ENCODE results near the gene GON4L. TPM values are rescaled to one million over a fixed set of nuclear protein-coding genes. Genes with fewer than 3 reads are reported as not detected.

GON4L gene
- total RNA-seq, 1 experiment from 2014 or later, result 53.4 TPM

- H3K27ac Mint-ChIP-seq, result no peak overlapping the region
- no peak overlapping the region for H2AK5ac ChIP-seq (ENCODE audit: insufficient read length, low read length)
- no peak for DNase-seq
- no peak overlapping the region for H2BK15ac ChIP-seq (ENCODE audit: low read depth, low read length)
- H4K8ac ChIP-seq (replicated peaks; ENCODE audit: insufficient read length, low read depth, low read length), result no peak overlapping the region
- no peaks in the 10 kb centered on the region for H3K4me1 ChIP-seq (ENCODE audit: insufficient read depth, low read length)
- H3K79me2 ChIP-seq (ENCODE audit: insufficient read depth, low read length), result no peaks in the 10 kb centered on the region
- H2BK20ac ChIP-seq (ENCODE audit: low read depth, low read length, poor library complexity, severe bottlenecking), result no peak overlapping the region
- H3K27ac ChIP-seq (ENCODE audit: insufficient read length, low read depth, low read length), result no peak overlapping the region
- H3K36me3 Mint-ChIP-seq (ENCODE audit: insufficient read depth in 1 of 3, low read depth in 3 of 3), result peaks cover 19 to 52% (median 51%) of the 10 kb centered on the region in 3 experiments; a peak in 6 of 7 replicates
- no peak overlapping the region for H3K56ac ChIP-seq (ENCODE audit: insufficient read length, low read depth, low read length)
- no peak for TF ChIP-seq CTCF (conservative IDR thresholded peaks at IDR 0.05)
- H3K27me3 Mint-ChIP-seq (ENCODE audit: low read depth), result no peaks in the 10 kb centered on the region
- no peak overlapping the region for H2BK120ac ChIP-seq (ENCODE audit: low read depth, low read length, poor library complexity, severe bottlenecking)
- no peaks in the 10 kb centered on the region for H3K27me3 ChIP-seq (ENCODE audit: insufficient read depth, low read length)
- H3T11ph ChIP-seq (ENCODE audit: low read length), result no peak overlapping the region
- no peak overlapping the region for H3K4me3 Mint-ChIP-seq
- H2AFZ ChIP-seq (ENCODE audit: low read length), result no peak overlapping the region
- no peak overlapping the region for H4K91ac ChIP-seq (ENCODE audit: insufficient read length, low read depth, low read length)
- H3K4me2 ChIP-seq (ENCODE audit: insufficient read depth, insufficient read length, low read length), result no peak overlapping the region
- no peaks in the 10 kb centered on the region for H3K9me3 ChIP-seq (ENCODE audit: control insufficient read depth, low read depth, low read length)
- no peak overlapping the region for H4K5ac ChIP-seq (ENCODE audit: insufficient read length, low read depth, low read length)
- no peaks in the 10 kb centered on the region for H3K9me3 Mint-ChIP-seq
- H4K20me1 ChIP-seq (ENCODE audit: control insufficient read depth, insufficient read depth, insufficient read length), result no peaks in the 10 kb centered on the region
- H3K4ac ChIP-seq (ENCODE audit: low read depth, low read length), result no peak overlapping the region
- H3K79me1 ChIP-seq (ENCODE audit: insufficient read depth, low read depth, low read length, poor library complexity, severe bottlenecking), result no peaks in the 10 kb centered on the region
- H3K14ac ChIP-seq (ENCODE audit: insufficient read depth, low read length), result no peak overlapping the region
- H3K4me1 Mint-ChIP-seq, result no peaks in the 10 kb centered on the region
- no peak overlapping the region for H2BK5ac ChIP-seq (ENCODE audit: insufficient read length, low read length)
- no peak overlapping the region for H3K18ac ChIP-seq (ENCODE audit: insufficient read length, low read depth, low read length)
- H3K23me2 ChIP-seq (ENCODE audit: insufficient read length, low read depth, low read length, poor library complexity, severe bottlenecking), result no peaks in the 10 kb centered on the region
- WGBS (ENCODE audit: extremely low coverage, insufficient read length, low lambda C conversion rate), result no CpG with 5 or more reads among the region's 2 CpGs
- H2BK12ac ChIP-seq (ENCODE audit: insufficient read length, low read depth, low read length), result no peak overlapping the region
- no peak overlapping the region for H3K9ac ChIP-seq (ENCODE audit: extremely low read depth, insufficient read length, low read length)
- H3K23ac ChIP-seq (ENCODE audit: insufficient read length, low read depth, low read length), result no peak overlapping the region
Measured at GRCh38 chr1:155898888-155899287, 41.9 kb upstream of the GON4L start.
